A549 (cell line): ENCODE data around the gene IL12B.

Source experiments
- JUNB ChIP-seq: fragments of >200 bp; sonication (Bioruptor Twin); formaldehyde crosslinking; IDR thresholded peaks from 2 replicates; pipeline ENCODE4 v1.6.1; 2016
- KDM5A ChIP-seq: fragments of 200-600 bp; sonication (generic); IDR thresholded peaks from 2 replicates; pipeline ENCODE4 v1.6.1; 2016; ENCODE audit warnings: antibody characterized with exemption, mild to moderate bottlenecking
- TF ChIP-seq, protein P1 (sequence below): fragments of >200 bp; sonication (Bioruptor Twin); formaldehyde crosslinking; IDR thresholded peaks from 3 replicates; pipeline ENCODE4 v1.5.1; 2016

DNA sequence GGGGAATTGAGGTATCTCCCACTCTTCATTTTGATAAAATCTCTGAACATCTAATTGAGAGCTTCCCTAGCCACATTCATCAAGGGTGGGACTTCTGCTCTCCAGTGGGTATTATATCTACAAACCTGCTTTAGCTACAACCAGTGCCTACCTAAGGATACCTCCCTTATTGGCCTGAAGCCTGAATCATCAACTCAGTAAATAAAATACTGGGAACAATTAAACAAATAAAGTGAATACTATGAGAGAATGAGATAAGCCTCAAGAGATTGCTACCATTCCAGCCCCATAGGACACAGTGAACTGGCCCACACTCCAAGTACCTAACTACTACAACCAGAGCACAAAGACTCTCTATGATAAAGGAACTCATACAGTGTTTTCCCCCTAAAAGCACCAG is 47.4 kb upstream of the IL12B start:
- TF ChIP-seq JUNB: no peak
- TF ChIP-seq KDM5A: no peak
- TF ChIP-seq, protein P1, sequence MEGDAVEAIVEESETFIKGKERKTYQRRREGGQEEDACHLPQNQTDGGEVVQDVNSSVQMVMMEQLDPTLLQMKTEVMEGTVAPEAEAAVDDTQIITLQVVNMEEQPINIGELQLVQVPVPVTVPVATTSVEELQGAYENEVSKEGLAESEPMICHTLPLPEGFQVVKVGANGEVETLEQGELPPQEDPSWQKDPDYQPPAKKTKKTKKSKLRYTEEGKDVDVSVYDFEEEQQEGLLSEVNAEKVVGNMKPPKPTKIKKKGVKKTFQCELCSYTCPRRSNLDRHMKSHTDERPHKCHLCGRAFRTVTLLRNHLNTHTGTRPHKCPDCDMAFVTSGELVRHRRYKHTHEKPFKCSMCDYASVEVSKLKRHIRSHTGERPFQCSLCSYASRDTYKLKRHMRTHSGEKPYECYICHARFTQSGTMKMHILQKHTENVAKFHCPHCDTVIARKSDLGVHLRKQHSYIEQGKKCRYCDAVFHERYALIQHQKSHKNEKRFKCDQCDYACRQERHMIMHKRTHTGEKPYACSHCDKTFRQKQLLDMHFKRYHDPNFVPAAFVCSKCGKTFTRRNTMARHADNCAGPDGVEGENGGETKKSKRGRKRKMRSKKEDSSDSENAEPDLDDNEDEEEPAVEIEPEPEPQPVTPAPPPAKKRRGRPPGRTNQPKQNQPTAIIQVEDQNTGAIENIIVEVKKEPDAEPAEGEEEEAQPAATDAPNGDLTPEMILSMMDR: no peak
